Cerebellar nuclear complex (tissue), 1 donor: Measurements from ENCODE around the gene NCF1.
"Not testable (repeated sequence)": the region's sequence is repeated elsewhere in the genome, so short reads cannot be mapped to it uniquely, and the experiment has no call there.

Source experiments
- DNase-seq, 2 experiments: peaks; one replicate each; lab custom pipeline; 2025; lab: John Stamatoyannopoulos, UW

Gene NCF1

DNA sequence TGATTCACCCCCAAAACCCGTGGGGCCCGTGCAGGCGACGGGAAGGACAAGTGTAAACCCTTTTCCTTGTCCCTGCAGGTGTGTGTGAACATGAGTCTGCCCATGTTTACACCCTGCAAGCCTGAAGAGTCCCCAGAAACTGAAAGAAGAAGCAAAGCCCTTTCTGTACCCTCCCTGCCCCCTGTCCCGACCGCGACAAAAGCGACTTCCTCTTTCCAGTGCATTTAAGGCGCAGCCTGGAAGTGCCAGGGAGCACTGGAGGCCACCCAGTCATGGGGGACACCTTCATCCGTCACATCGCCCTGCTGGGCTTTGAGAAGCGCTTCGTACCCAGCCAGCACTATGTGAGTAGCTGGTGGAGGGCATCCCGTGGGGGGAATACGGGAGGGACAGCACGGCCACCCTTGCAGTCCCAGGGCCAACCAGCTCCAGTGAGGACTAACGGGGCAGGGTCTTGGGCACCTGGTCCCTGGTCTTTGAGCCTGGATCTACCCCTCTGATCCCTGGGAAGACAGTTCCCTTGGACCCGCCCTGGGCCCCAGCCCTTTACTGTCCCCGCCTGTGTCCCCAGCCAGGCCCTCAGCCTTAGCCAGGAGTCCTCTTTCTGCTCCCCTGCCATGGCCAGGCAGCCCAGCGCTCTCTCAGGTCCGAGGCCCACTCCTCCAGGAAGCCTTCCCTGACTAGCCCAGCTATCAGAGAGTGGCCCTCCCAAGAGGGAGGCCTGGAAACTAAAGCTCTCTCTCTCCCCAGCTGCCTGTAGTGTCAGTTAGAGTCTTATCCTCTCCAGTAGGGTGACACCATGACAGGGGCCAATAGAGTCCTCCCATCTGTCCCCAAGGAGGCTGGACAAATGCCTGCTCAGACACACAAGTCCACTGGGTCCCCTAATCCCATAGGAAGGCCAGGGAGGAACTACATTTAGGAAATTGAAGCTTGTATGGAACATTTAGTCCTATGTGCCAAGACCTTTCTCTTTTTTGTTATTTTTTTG is at the start of gene NCF1:
TSS of gene NCF1 (plus strand) at position 252 of the 991 bp plus-strand sequence. CDS start at position 273, 21 bp downstream.
- not testable (repeated sequence) for DNase-seq

GRCh38 chr7:74725840-74726239 is 48.0 kb upstream of the NCF1 start:
- no peak for DNase-seq

DNA sequence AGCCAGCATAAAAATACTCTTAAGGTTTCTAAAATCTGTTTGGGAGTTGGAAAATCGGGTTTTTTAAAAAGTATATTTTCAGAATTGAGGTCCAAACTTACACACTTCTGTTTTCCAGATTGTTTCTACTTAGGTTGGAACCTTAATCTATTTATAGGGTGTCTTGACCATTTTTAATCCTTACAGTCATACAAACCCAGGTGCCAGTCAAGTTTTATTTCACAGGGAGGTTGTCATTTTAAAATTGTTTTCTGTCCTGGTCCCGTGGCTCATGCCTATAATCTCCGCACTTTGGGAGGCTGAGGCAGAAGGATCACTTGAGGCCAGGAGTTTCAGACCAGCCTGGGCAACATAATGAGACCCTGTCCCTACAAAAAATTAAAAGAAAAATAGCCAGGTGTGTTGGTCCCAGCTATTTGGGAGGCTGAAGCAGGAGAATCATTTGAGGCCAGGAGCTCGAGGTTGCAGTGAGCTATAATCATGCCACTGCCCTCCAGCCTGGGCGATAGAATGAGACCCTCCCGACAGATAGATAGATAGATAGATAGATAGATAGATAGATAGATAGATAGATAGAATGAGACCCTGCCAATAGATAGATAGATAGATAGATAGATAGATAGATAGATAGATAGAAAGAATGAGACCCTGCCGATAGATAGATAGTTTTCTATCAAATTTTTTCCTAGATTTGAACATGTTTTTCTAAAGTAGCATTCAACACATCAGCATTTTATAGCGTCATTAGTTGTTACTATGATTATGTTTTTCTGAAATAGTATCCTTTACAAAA is 47.3 kb upstream of the NCF1 start:
- DNase-seq: no peak

DNA sequence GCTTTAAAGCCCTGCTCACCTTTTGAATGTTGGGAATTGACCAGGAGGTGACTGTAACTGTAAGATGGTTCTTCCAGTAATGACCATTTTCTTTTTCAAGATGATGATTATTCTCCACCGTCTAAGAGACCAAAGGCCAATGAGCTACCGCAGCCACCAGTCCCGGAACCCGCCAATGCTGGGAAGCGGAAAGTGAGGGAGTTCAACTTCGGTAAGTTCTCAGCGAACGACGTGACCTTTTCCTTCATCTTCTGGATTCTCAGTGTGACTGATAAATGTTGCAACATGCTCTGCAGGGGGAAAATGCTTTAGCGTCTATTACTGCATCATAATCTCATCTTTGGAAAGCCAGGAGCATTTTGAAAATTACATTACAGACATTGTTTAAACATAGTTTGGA is 45.1 kb upstream of the NCF1 start:
- DNase-seq: not testable (repeated sequence)

DNA sequence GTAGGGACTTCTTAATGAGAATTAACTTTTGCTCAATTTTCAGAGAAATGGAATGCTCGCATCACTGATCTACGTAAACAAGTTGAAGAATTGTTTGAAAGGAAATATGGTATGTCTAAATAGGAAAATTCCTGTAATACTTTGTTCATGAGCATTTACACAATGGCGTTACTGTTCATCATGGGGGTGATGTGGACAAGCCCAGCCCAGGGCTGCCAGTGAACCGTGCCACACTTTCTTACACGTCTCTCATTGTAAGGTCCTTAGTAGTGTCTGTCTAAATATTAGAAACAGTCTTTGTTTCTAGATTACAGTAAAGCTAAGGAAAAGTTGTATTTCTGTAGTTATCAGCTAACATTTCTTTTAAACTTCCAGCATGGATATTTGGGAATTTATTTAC is 43.6 kb upstream of the NCF1 start:
- DNase-seq: not testable (repeated sequence)

DNA sequence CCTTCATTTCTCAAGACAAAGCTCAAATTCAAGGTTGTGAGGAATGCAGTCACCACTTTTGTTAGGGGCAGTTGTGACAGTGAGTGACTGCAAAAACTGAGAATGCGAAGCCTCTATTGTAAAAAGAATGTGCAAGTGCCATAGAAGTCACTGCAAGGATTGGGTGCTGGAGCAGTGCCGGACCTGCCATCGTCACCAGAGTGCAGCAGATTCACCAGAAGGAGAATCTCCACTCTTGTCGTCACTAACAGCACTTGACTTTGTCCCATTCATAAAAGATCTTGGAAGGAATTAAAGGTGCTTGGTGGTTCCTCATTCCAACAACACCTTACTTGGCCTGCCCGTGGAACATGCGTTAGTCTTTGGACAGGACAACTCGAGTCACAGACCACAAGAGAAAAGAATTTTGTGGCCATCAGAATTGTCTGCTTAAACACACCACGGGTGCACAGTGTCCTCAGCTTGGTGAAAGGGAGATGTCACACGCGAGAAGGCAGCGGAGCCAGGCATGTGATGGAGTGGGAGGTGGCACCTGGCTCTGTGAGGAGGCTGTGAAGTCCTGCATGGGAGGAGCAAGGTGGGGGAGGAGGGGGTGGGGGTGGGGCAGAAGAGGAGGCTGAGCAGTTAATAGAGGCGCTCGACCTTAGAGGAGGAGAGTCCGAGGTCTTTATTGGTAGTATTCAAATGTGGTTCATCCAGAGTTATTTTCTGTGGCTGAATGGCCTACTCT is 33.7 kb upstream of the NCF1 start:
- DNase-seq: not testable (repeated sequence)

DNA sequence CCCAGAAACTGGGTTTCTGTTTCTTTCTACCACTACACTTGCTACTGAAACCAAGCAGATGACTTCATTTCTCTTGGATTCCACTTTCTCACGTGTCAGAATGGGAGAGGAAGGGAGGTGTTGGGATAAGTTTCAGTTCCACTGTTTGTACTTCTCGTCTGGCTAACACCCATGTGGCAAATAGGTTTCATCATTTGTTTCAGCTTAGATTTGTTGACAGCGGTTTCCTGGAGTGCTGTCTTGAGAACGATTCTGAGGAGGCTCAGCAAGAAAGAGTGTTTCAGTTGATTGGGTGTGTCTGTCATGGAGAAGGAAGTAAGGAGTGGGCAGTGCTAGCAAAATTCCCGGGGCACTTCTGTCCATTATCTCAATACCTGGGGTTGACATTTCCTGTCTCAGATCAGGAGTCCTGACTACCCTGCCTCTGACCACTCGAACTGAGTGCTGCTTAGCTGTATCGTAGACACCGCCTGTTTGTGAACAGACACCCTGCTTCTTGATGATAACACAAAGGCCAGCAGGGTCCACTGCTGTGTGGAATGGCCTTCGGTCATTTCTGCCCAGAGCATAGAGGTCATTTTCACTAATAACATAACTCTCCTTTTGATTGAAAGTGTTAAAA is 29.8 kb upstream of the NCF1 start:
- not testable (repeated sequence) for DNase-seq

DNA sequence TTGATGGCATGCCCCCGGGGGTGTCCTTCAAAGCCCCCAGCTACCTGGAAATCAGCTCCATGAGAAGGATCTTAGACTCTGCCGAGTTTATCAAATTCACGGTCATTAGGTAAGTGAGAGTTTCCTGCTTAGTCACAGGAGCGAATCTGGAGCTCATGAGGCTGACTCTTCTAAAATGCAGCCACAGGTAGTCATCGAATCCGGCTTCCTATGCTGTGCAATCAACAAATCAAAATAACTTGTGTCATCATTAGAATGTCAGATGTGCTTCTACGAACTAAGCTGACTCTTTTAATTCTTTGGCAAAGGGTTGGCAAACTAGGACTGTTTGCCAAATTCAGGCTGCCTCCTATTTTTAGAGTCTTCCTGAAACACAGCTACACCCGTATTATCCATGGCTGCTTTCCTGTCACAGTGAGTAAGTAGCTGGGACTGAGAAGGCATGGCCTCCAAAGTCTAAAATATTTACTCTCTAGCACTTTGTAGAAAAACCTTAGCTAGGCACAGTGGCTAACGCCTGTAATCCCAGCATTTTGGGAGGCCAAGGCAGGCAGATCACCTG is 19.8 kb upstream of the NCF1 start:
- DNase-seq: not testable (repeated sequence)

DNA sequence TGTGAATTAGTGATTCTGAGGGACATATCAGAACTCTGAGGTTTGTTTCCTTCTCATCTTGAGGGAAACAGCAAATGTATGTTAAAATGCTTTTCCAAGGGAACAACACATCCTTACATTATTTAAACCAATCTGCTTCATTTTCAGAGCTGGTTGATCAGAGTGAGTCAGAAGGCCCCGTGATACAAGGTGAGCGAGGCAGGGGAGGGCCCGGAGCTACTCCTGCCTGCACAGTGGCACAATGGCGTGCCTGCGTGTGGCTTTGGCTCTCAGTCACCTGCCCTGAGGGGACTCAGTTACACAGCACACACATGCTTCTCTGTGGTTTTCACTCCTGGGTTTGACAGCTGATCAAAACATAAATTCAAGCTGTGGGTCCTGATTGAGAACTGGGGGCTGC is 17.1 kb upstream of the NCF1 start:
- DNase-seq: not testable (repeated sequence)

DNA sequence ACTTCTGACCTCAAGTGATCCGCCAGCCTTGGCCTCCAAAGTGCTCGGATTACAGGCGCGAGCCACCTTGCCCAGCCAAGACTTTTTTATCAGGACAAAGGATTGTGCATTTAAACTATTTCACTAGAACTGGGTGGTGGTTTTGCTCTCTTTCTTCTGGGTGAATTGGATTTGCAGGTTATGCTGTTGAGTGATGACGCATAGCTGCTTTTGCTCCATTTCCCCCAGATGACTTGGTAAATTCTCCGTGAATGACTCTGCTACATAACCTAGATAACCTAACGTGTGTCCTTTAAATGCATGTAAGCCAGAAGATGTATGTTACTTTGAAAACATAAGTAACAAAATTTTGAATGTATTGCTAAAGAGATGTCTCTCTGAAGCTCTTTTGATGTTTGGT is 15.5 kb upstream of the NCF1 start:
- not testable (repeated sequence) for DNase-seq

- DNase-seq: not testable (repeated sequence)
These were observed 14.8 kb upstream of the NCF1 start for GRCh38 chr7:74758982-74759381.

DNA sequence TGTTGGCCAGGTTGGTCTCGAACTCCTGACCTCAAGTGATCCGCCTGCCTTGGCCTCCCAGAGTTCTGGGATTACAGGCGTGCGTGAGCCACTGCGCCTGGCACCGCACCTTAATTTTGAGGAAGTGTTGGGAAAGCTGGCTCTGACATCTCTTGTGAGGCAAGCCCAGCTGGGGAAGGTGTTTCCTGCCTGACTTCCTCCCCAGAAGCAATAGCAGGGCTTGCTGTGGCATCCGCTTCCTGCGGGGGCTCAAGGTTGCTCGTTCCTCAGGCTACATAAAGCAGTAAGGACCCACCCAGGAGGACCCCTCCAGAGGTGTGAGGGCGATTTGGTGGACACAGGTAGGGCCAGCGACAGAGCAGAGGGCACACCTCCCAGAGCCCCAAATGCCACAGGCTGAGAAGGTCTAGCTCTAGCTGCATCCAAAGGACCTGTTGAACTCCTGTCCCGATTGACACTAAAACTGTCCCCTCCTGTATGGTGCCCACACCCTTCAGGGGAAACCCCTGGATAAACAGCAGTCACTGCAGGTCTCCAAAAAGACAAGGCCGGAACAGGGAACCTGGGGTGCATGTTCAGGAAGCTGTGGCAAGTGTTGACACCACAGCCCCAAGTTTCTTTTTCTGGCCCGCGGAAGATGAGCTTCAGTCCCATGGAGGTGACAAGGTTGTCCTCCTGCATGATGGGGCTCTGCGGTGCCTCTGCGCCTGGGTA is 8.4 kb upstream of the NCF1 start:
- not testable (repeated sequence) for DNase-seq

GRCh38 chr7:74766509-74766908 is 7.3 kb upstream of the NCF1 start:
- not testable (repeated sequence) for DNase-seq

GRCh38 chr7:74766991-74767390 is 6.8 kb upstream of the NCF1 start:
- DNase-seq: not testable (repeated sequence)

- DNase-seq: not testable (repeated sequence)
These were observed 3.7 kb upstream of the NCF1 start for GRCh38 chr7:74770062-74770461.

- not testable (repeated sequence) for DNase-seq
These were observed 1.7 kb upstream of the NCF1 start for GRCh38 chr7:74772093-74772492.

DNA sequence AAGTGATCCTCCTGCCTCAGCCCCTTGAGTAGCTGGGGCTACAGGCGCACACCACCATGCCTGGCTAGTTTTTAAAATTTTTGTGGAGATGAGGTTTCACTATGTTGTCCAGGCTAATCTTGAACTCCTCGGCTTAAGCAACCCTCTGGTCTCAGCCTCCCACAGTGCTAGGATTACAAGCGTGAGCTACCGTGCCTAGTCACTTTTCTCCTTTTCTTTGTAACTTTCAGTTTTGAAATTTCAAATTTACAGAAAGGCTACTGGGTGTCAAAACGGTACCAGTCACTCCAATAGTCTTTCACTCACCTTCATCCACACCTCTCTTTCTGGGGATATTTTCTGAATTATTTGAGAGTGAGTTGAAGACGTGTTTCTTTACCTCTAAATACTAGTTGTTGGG is 1.3 kb downstream of the NCF1 start:
- not testable (repeated sequence) for DNase-seq

- DNase-seq: not testable (repeated sequence)
These were observed 5.2 kb downstream of the NCF1 start for GRCh38 chr7:74779053-74779452.

DNA sequence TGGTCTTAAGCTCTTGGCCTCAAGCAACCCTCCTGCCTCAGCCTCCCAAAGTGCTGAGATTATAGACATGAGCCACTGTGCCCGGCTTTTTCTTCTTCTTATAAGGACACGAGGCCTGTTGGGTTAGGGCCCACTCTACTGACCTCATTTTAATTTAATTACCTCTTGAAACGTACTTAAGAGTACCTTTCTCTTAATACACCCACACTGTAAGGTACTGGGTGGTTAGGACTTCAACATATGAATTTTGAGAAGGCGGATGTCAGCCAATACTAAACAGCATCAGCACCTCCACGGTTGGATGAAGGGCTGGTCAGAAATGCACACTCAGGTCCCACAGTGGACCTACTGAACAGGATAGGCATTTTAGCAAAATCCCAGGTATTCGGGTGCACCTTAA is 7.9 kb downstream of the NCF1 start:
- not testable (repeated sequence) for DNase-seq

GRCh38 chr7:74783595-74783994 is 9.8 kb downstream of the NCF1 start:
- not testable (repeated sequence) for DNase-seq
